ENCODE measurements around the gene RNF157.

DNA sequence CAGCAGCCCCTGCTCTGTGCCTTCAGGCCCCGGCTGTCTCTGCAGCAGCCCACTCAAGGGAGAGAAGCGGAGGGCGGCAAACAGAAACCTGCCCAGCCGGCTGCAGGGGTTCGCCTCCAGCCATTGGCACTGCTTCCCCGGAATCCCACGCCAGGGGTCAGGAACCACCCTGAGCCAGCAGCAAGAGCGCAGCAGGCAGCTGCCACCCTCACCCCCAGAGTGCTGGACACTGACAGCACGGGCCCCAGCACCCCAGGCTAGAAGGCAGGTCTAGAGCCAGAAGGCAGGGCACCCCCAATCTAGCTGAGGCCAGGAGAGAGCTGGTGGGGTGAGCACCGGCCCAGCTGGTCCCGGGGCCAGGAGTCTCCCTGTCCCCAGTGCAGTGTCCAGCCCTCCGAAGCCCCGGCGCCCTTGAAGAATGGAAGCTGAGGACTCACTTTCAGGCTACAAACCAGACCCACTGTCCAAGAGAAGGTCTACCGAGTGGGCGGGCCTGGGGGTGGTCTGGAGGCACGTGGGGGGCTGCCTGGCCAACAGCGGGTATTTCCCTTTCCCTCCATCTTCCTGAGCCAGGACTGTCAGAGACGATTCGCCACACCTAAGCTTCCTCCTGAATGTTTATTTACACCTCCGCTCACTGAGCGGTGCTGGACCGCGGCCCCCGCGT, 33.3 kb upstream of the RNF157 start:
- TF ChIP-seq EP300 (IDR thresholded peaks at IDR 0.05) (no peak), POLR2AphosphoS5 (IDR thresholded peaks at IDR 0.05) (no peak)
